Activated T-helper 17 cell treated with anti-CD3 and anti-CD28 coated beads, Interleukin-2, amount 50 U/mL, for 72 hours (primary cell): ENCODE results near the gene CTCFL. TPM values are rescaled to one million over a fixed set of nuclear protein-coding genes. Genes with fewer than 3 reads are reported as not detected.

Experiments used
- ATAC-seq: fragments of 150-1000 bp; cut with Tn5 transposase; replicated peaks from 2 replicates; pipeline ENCODE4 v1.10.0; 2021; ENCODE audit warnings: mild to moderate bottlenecking, moderate library complexity
- H3K27ac Mint-ChIP-seq: one replicate; pipeline ENCODE4 v1.8.0; 2022; ENCODE audit warnings: mixed read lengths
- H3K27me3 Mint-ChIP-seq: one replicate; pipeline ENCODE4 v1.8.0; 2022; ENCODE audit warnings: mixed read lengths
- H3K36me3 Mint-ChIP-seq: one replicate; pipeline ENCODE4 v1.8.0; 2022; ENCODE audit warnings: low read depth, mild to moderate bottlenecking, mixed read lengths
- H3K4me1 Mint-ChIP-seq: one replicate; pipeline ENCODE4 v1.8.0; 2022; ENCODE audit warnings: mixed read lengths
- H3K4me3 Mint-ChIP-seq: one replicate; pipeline ENCODE4 v1.8.0; 2022; ENCODE audit warnings: mild to moderate bottlenecking, mixed read lengths
- H3K9me3 Mint-ChIP-seq: one replicate; pipeline ENCODE4 v1.8.0; 2022; ENCODE audit warnings: mixed read lengths
- total RNA-seq, 2 donors: library from RNA; stranded (reverse); gene quantifications; one replicate each; pipeline ENCODE4 v1.2.3, GENCODE V29; 2022

Gene CTCFL
- total RNA-seq, 2 donors from 2014 or later = not detected

DNA sequence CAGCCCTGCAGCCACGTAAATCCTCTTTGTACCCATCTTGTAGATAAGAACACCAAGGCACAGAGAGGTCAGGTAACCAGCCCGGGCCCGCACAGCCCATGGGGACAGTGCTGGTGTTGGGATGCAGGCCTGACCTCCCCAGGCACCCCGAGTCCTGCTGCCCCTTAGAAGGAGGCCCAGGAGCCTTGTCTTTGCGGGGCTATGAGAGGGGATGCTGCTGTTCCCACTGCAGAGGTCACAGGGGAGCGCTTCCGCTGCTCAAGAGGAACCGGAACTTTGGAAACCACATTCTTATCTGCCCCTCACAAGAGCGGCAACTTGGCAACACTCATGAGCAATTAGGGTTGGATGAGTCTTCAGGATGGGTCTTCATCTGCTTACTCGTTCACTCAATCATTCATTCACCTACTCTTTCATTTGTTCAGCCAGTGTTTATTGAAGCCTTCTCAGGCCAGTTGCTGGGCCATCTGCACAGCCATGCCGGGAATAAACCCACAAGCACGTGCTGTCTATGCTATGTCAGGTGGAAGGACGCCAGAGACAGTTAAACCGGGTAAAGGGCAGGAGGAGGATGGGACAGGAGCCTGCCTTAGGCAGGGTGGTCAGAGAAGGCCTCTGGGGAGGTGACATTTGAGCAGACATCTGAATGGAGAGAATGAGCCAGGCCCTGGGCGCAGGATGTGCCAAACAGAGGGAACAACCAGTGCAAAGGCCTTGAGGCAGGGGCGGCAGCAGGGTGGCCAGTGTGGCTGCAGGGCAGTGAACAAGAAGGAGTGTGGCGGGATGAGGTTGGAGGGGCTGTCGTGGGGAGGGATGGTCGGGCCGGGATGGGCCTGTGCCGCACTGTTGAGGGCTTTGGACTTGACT lies 72.9 kb downstream of the CTCFL start:
- Mint-ChIP-seq H3K27ac (no peak overlapping the region), H3K4me1 (peaks cover 15% of the 10 kb centered on the region), H3K4me3 (peak overlapping the region; percentile 20), H3K27me3 (no peaks in the 10 kb centered on the region), H3K9me3 (no peaks in the 10 kb centered on the region), H3K36me3 (no peaks in the 10 kb centered on the region)
- peak; percentile 32 for ATAC-seq

DNA sequence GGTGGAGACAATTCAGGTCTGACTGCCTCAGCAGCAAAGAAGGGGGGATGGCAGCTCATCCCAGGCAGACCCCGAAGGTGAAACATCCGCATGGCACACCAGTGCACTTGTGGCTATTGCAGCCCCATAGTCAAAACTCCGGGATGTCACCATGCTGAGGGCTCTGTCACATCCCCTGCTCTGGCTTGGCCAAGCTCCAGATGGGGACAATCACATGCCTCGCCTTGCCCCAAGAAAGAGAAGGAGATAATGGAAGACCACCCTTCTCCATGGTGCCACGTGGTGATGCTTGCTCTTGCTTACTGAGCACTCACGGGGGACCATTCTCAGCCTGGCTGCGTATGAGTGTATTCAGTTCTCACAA lies 73.5 kb downstream of the CTCFL start:
- no peaks in the 10 kb centered on the region for H3K36me3 Mint-ChIP-seq
- no peak for ATAC-seq
- H3K27me3 Mint-ChIP-seq = no peaks in the 10 kb centered on the region
- H3K4me3 Mint-ChIP-seq = peak overlapping the region; percentile 20
- no peaks in the 10 kb centered on the region for H3K9me3 Mint-ChIP-seq
- no peak overlapping the region for H3K27ac Mint-ChIP-seq
- H3K4me1 Mint-ChIP-seq = peaks cover 15% of the 10 kb centered on the region

DNA sequence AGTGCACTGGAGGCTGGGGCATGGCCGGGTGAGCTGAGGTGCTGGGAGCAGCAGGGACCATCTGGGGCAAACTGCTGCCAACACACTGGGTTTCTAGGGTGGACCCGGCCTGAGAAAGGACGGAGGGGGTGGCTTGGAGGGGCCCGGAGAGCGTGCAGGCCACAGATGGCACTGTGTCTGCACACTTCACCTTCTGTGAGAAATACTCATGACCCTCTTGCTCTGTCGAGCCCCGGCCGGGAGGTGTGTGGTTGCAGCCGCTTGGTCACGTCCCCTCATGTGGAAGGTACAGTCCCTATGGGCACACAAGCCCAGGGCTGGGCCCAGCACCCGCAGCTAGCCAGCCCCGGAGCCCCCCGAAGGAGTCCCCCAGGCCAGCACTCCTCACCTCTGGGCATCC lies 74.0 kb downstream of the CTCFL start:
- no peaks in the 10 kb centered on the region for H3K36me3 Mint-ChIP-seq

DNA sequence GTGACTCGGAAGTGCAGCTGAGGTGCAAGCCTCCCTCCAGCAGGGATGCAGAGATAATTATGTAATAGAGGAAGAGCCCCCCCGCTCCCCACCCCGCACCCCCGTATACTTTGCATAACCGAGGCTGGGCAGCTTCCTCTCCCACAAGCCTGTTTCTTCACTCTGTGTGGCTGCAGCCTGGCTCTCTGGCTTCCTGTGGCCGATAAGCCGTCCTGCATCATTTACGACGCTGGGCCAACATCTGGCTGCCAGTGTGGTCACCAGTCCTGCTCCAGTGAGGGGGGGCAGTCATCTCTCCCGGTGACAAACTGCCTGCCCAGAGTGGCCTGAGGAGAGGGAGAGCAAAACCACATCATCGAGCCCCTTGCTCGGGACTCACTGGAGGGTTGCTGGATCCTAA lies 74.5 kb downstream of the CTCFL start:
- H3K9me3 Mint-ChIP-seq = no peaks in the 10 kb centered on the region
- no peak overlapping the region for H3K27ac Mint-ChIP-seq
- H3K4me3 Mint-ChIP-seq = no peak overlapping the region

More for the DNA sequence above, 74.0 kb downstream of the CTCFL start:
- no peaks in the 10 kb centered on the region for H3K9me3 Mint-ChIP-seq
- no peaks in the 10 kb centered on the region for H3K27me3 Mint-ChIP-seq
- peaks cover 15% of the 10 kb centered on the region for H3K4me1 Mint-ChIP-seq
- no peak overlapping the region for H3K4me3 Mint-ChIP-seq
- H3K27ac Mint-ChIP-seq = no peak overlapping the region
- ATAC-seq = no peak

DNA sequence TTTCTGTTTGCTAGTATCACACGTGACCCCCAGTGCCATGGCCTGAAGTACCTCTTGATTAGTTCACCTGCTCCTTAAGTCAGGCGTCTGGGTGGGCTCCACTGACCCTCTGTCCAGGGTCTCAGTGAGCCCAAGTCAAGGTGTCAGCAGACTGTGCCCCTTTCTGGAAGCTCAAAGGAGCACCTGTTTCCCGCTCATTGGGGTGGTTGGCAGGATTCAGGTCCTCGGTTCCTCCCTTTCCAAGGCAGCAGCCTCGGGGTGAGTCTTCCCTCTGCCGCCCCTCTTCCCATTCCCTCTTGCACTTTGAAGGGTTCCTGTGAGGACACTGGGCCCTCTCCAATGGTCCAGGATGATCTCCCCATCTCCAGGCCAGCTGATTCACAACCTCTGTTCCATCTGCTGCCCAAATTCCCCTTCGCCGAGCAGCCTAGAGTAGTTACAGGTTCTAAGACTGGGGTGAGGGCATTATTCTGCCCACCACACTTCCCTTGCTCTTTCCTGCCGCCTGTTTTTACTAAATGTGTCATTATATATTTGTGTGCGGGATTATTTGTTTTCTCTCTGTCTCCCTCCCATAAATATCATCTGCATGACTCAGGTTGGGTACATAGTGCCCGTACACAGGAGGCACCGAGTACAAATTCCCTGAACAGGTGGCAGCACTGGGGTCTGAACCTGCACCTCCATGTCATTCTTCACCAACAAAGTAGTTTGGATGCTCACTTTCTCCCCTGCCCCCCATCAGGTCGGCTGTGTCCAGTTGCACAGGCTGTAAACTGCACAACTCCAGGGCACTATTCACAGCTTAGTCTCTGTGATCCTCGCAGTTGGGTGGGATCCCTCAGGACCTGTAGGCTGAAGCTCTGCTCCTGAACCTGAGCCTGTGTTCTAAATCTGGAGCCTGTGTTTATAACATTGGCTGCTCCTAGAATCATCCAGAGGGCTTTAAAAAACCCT lies 75.3 kb downstream of the CTCFL start:
- Mint-ChIP-seq H3K36me3 (no peaks in the 10 kb centered on the region), H3K4me1 (peaks cover 15% of the 10 kb centered on the region), H3K9me3 (no peaks in the 10 kb centered on the region), H3K27me3 (no peaks in the 10 kb centered on the region), H3K27ac (no peak overlapping the region), H3K4me3 (no peak overlapping the region)
- no peak for ATAC-seq

More for the DNA sequence above, 74.5 kb downstream of the CTCFL start:
- Mint-ChIP-seq H3K4me1 (peaks cover 15% of the 10 kb centered on the region), H3K27me3 (no peaks in the 10 kb centered on the region), H3K36me3 (no peaks in the 10 kb centered on the region)
- ATAC-seq = peak; percentile 21

DNA sequence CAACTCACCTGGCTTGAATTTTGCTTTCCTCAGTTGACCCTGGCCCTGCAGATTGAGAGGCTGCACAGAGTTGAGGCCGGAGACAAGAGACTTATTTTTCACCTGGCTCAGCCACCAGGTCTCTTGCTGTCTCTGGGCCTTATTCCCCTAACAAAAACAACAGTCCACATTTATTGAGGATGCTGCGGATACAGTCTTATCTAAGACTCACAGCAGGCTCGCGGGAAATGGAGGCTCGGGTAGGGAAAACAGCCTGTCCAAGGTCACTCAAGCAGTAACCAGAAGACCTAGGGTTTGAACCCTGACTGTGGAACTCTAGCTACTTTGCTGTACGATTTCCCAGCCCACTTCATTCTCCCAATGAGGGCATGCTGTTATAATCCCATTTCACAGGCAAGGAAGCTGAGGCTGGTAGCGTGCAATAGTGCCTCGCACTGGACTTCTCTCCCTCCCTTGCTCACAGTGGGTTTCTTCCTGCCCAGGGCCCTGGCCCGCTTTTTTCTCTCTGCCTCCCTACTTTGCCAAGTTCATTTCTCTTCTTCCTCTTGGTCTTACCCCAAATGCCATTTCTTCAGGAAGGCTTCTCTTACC lies 76.1 kb downstream of the CTCFL start:
- no peak overlapping the region for H3K4me3 Mint-ChIP-seq

More for the DNA sequence above, 76.1 kb downstream of the CTCFL start:
- Mint-ChIP-seq H3K27ac (no peak overlapping the region), H3K9me3 (no peaks in the 10 kb centered on the region), H3K4me1 (peaks cover 15% of the 10 kb centered on the region), H3K36me3 (no peaks in the 10 kb centered on the region), H3K27me3 (no peaks in the 10 kb centered on the region)
- ATAC-seq = no peak

Other genes with a start within 250 kb of the CTCFL start
- gene SPO11, start 195.3 kb downstream of the CTCFL start, total RNA-seq = not detected
- 10 to 100 TPM; 48.3 to 79.7 TPM for gene RAE1, start 173.9 kb downstream of the CTCFL start, total RNA-seq
- 10 to 100 TPM; 63.0 to 64.3 TPM for gene RBM38, start 133.7 kb downstream of the CTCFL start, total RNA-seq
- gene PCK1, start 36.0 kb upstream of the CTCFL start, total RNA-seq = not detected
- 1 to 10 TPM; 1.0 to 1.7 TPM for gene ZBP1, start 95.3 kb upstream of the CTCFL start, total RNA-seq
- gene PMEPA1, start 184.9 kb upstream of the CTCFL start, total RNA-seq = 1 to 10 TPM; 1.6 to 2.3 TPM